ENCODE results near the gene WFDC1. TPM values are rescaled to one million over a fixed set of nuclear protein-coding genes. Genes with fewer than 3 reads are reported as not detected.

The WFDC1 gene
- total and polyA plus RNA-seq, 2 of the 4 experiments (the other 2 are of a cell fraction), result 4.7 to 6.8 TPM

GRCh38 chr16:84334058-84334457 is 39.4 kb downstream of the WFDC1 start:
- H2AK9ac ChIP-seq (replicated peaks; ENCODE audit: low read depth, low read length, poor library complexity), result no peak overlapping the region
- H2BK120ac ChIP-seq (ENCODE audit: low read depth, low read length), result no peak overlapping the region
- H4K8ac ChIP-seq (ENCODE audit: low read depth in 2 of 2, low read length in 2 of 2), result no peak overlapping the region
- peaks cover 10% of the 10 kb centered on the region; the same call in 1 of the 2 replicates for H3K36me3 ChIP-seq (ENCODE audit: control insufficient read depth, insufficient read depth, low read length)
- no peak overlapping the region for H4K91ac ChIP-seq (ENCODE audit: insufficient read depth, low read depth, low read length)
- no peak overlapping the region for H3K14ac ChIP-seq (replicated peaks; ENCODE audit: low read depth, low read length)
- peaks cover under 1% of the 10 kb centered on the region for H3K27me3 ChIP-seq (ENCODE audit: control insufficient read depth, insufficient read depth, low read length)
- no peak overlapping the region for H2AK5ac ChIP-seq (ENCODE audit: low read depth, low read length)
- H3K4me3 ChIP-seq (ENCODE audit: insufficient read depth, low read depth, low read length), result no peak overlapping the region
- H2BK15ac ChIP-seq (ENCODE audit: low read depth, low read length), result no peak overlapping the region
- intact Hi-C loops (cut with micrococcal nuclease) (no loop called here), in situ Hi-C loops (cut with MboI; ENCODE audit: low sequenced_read_pairs) (no loop called here), dilution Hi-C loops (cut with HindIII; ENCODE audit: low sequenced_read_pairs, unreplicated experiment) (no loop called here)
- H4K20me1 ChIP-seq (ENCODE audit: insufficient read depth, low read length), result no peaks in the 10 kb centered on the region
- H3K9me3 ChIP-seq (ENCODE audit: control insufficient read depth, insufficient read depth, low read length), result peaks cover 3% of the 10 kb centered on the region
- ChIA-PET CTCF (no interaction called here), POLR2A (ENCODE audit: unreplicated experiment) (no interaction called here)
- no peak overlapping the region for H3K23ac ChIP-seq (ENCODE audit: low read depth, low read length)
- no peak overlapping the region for H3K18ac ChIP-seq (ENCODE audit: low read depth, low read length)
- H2AFZ ChIP-seq (replicated peaks; ENCODE audit: low read length, poor library complexity), result no peak overlapping the region
- H3K9ac ChIP-seq (ENCODE audit: low read depth, low read length), result no peak overlapping the region
- H3K56ac ChIP-seq (ENCODE audit: extremely low read depth, insufficient read depth, low read length), result no peak overlapping the region
- no peak overlapping the region for H3K4ac ChIP-seq (ENCODE audit: low read depth, low read length)
- BruUV-seq (replicated peaks), result no TSS peak
- no peak overlapping the region for H3K4me2 ChIP-seq (ENCODE audit: low read depth, low read length)
- H2BK20ac ChIP-seq (ENCODE audit: low read depth, low read length), result no peak overlapping the region
- 61% methylated on average over 3 of the region's 3 CpGs; no CpG with 5 or more reads in 1 of the 2 experiments for WGBS, 2 experiments (ENCODE audit: extremely low coverage in 2 of 2, insufficient read length in 1 of 2)
- H4K5ac ChIP-seq (ENCODE audit: low read depth, low read length), result no peak overlapping the region
- H3K27ac ChIP-seq (ENCODE audit: insufficient read depth, low read length), result no peak overlapping the region
- no peak for TF ChIP-seq BHLHE40 (IDR thresholded peaks at IDR 0.05; ENCODE audit: low read depth, low read length)
- TF ChIP-seq RFX5 (IDR thresholded peaks at IDR 0.05; ENCODE audit: low read depth, low read length), result no peak
- no peak for TF ChIP-seq CTCF (conservative IDR thresholded peaks at IDR 0.05; ENCODE audit: low read depth, low read length)
- TF ChIP-seq MAFK (IDR thresholded peaks at IDR 0.05; ENCODE audit: low read depth, low read length), result no peak
- no peak for TF ChIP-seq CHD1 (IDR thresholded peaks at IDR 0.05; ENCODE audit: low read depth, low read length)
- no peak for TF ChIP-seq NFE2L2 (IDR thresholded peaks at IDR 0.05; ENCODE audit: low read depth, low read length)
- TF ChIP-seq POLR2A (IDR thresholded peaks at IDR 0.05; ENCODE audit: low read depth, low read length), result no peak
- TF ChIP-seq SMC3 (IDR thresholded peaks at IDR 0.05; ENCODE audit: low read depth, low read length), result no peak
- no peak for TF ChIP-seq FOS (IDR thresholded peaks at IDR 0.05; ENCODE audit: low read depth, low read length)
- no peak for TF ChIP-seq ELK1 (IDR thresholded peaks at IDR 0.05; ENCODE audit: borderline replicate concordance, low read depth, low read length)
- TF ChIP-seq CEBPB (IDR thresholded peaks at IDR 0.05; ENCODE audit: low read depth, low read length), result no peak
- no peak for TF ChIP-seq RAD21 (IDR thresholded peaks at IDR 0.05; ENCODE audit: low read length)
- TF ChIP-seq MXI1 (IDR thresholded peaks at IDR 0.05; ENCODE audit: borderline replicate concordance, low read depth, low read length), result no peak
- TF ChIP-seq MAZ (IDR thresholded peaks at IDR 0.05; ENCODE audit: borderline replicate concordance, low read depth, low read length), result no peak
- no peak for TF ChIP-seq USF2 (IDR thresholded peaks at IDR 0.05; ENCODE audit: low read depth, low read length)
- TF ChIP-seq RCOR1 (IDR thresholded peaks at IDR 0.05; ENCODE audit: insufficient replicate concordance, low read length), result no peak
- no peak overlapping the region for H2BK5ac ChIP-seq (ENCODE audit: low read depth, low read length, poor library complexity, severe bottlenecking)
- H3K79me1 ChIP-seq (ENCODE audit: low read depth in 1 of 2, low read length in 2 of 2), result no peaks in the 10 kb centered on the region
- H3K4me1 ChIP-seq (ENCODE audit: control insufficient read depth, insufficient read depth, low read length), result no peaks in the 10 kb centered on the region
- no peaks in the 10 kb centered on the region for H3K9me1 ChIP-seq (ENCODE audit: insufficient read depth, low read length)
- ATAC-seq (ENCODE audit: low read depth), result no peak
- no peak for DNase-seq

Measured in IMR-90 (cell line).